ENCODE data around the gene HTT. TPM values are rescaled to one million over a fixed set of nuclear protein-coding genes. Genes with fewer than 3 reads are reported as not detected.

Gene HTT
- total and polyA plus RNA-seq, 4 donors, result 8.6 to 39.8 (median 16.4) TPM

DNA sequence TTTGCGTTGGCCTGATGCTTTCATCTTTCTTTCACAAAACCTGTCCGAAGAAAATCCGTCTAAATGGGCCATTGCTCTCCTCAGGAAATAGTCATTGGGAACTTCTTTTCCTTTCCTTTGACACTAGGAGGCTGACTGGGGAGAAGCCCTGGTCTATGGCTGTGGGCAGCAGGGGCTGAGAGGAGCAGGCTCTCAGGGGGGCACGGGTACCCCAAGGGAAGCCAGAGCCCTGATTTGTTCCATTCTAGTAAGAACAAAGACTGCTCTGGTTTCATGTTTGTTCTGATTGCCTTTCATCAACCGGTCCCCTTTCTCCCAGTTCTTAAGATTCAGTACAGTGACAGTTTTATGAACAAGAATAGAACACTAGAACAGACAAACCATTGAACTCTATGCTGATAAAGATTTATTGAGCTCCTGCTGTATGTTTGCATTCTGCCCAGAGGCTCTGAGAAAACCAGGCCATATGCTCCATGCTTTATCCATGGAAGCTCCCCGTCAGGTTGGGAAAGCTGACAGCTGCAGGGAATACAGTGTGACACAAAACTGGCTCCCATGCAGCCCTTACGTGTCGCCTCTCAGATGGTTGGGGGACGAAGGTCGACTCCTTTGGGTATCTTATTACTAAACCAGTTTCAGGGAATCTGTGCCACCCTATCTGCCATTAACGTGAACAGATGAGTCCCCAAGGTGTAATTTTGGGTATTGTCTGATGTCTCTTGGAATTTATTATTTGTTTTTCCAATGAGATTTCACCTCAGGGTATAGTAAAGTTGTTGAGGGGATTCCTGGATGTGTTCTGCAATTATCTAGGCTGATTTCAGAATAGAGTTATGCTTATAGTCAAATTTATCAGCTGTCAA is 102.1 kb downstream of the HTT start:
- no peaks in the 10 kb centered on the region for H3K27me3 ChIP-seq (ENCODE audit: control insufficient read depth in 4 of 4, insufficient read depth in 4 of 4, low read length in 3 of 4)
- DNase-seq (ENCODE audit: low spot score), result no peak
- 80% methylated on average over 11 of the region's 11 CpGs for WGBS
- H3K36me3 ChIP-seq (ENCODE audit: control insufficient read depth in 4 of 4, insufficient read depth in 3 of 4, low read depth in 1 of 4, low read length in 3 of 4), result peaks cover 8 to 48% (median 33%) of the 10 kb centered on the region in 4 donors
- no peaks in the 10 kb centered on the region for H3K9me3 ChIP-seq (ENCODE audit: control insufficient read depth in 4 of 4, low read length in 3 of 4)
- H3K4me1 ChIP-seq (ENCODE audit: control insufficient read depth in 4 of 4, insufficient read depth in 4 of 4, low read length in 3 of 4), result peaks cover 0 to 12% (median 9%) of the 10 kb centered on the region in 4 donors
- H3K27ac ChIP-seq (ENCODE audit: low read depth in 1 of 2, low read length in 2 of 2), result no peak overlapping the region
- H3K9ac ChIP-seq (ENCODE audit: low read depth in 1 of 2, low read length in 2 of 2), result no peak overlapping the region
- H3K4me3 ChIP-seq (ENCODE audit: low read depth in 1 of 3, low read length in 3 of 3), result no peak overlapping the region
- no peak for TF ChIP-seq NR2F2 (IDR thresholded peaks at IDR 0.05)
- TF ChIP-seq YY1 (IDR thresholded peaks at IDR 0.05), result no peak
- peak; percentile 13 for TF ChIP-seq SP1 (IDR thresholded peaks at IDR 0.05)
- TF ChIP-seq FOXA1 (IDR thresholded peaks at IDR 0.05), result no peak
- TF ChIP-seq HNF4G (IDR thresholded peaks at IDR 0.05), result no peak
- TF ChIP-seq HNF4A (conservative IDR thresholded peaks at IDR 0.05), result no peak
- TF ChIP-seq, protein P1, sequence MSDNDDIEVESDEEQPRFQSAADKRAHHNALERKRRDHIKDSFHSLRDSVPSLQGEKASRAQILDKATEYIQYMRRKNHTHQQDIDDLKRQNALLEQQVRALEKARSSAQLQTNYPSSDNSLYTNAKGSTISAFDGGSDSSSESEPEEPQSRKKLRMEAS (IDR thresholded peaks at IDR 0.05), result no peak

DNA sequence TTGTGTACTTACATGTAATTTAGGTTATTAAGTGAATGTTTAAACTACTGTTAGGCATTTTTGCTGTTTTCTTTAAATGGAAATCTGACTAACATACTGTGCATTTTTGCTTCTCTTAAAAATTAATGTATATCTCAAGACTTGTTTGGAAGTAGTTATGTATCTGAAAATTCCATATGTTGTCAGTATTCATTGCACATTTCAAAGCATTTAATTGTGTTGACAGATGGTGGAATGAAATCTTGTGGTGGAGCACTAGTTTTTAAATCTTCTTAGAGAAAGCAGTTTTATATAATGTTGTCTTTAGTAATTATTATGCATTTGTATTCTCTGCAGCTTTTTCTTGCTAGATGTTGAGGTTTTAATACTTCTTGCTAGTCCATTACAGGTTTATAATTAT is 102.9 kb downstream of the HTT start:
- Histone ChIP-seq H3K36me3 (ENCODE audit: control insufficient read depth in 4 of 4, insufficient read depth in 3 of 4, low read depth in 1 of 4, low read length in 3 of 4) (peaks cover 8 to 49% (median 35%) of the 10 kb centered on the region in 4 donors), H3K4me1 (ENCODE audit: control insufficient read depth in 4 of 4, insufficient read depth in 4 of 4, low read length in 3 of 4) (peaks cover 0 to 12% (median 9%) of the 10 kb centered on the region in 4 donors), H3K4me3 (ENCODE audit: low read depth in 1 of 3, low read length in 3 of 3) (no peak overlapping the region), H3K27me3 (ENCODE audit: control insufficient read depth in 4 of 4, insufficient read depth in 4 of 4, low read length in 3 of 4) (no peaks in the 10 kb centered on the region), H3K9me3 (ENCODE audit: control insufficient read depth in 4 of 4, low read length in 3 of 4) (no peaks in the 10 kb centered on the region), H3K27ac (ENCODE audit: low read depth in 1 of 2, low read length in 2 of 2) (no peak overlapping the region), H3K9ac (ENCODE audit: low read depth in 1 of 2, low read length in 2 of 2) (no peak overlapping the region)
- no peak for DNase-seq (ENCODE audit: low spot score)
- TF ChIP-seq FOXA2 (IDR thresholded peaks at IDR 0.05) (no peak), HNF4A (conservative IDR thresholded peaks at IDR 0.05) (no peak), SP1 (IDR thresholded peaks at IDR 0.05) (no peak), HNF4G (IDR thresholded peaks at IDR 0.05) (no peak)

DNA sequence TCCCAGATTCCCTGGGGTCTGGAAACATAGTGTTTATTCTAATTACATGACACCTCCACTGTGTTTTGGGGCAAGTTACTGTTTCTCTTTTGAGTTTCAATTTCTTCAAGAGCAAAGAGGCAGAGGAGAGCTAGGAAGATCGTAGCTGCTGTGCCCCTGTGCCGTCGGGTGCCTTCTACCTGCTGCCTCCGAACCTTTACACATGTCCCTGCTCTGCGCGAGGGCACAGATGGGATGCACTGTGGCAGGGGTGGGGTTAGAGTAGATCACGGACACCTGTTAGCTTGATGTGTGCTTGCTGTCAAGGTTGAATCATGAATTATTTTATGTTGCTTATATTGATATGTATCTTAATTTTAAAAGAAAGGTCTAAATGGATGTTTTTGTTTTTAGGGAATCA is 103.4 kb downstream of the HTT start:
- DNase-seq (ENCODE audit: low spot score), result no peak
- Histone ChIP-seq H3K27ac (ENCODE audit: low read depth in 1 of 2, low read length in 2 of 2) (no peak overlapping the region), H3K9ac (ENCODE audit: low read depth in 1 of 2, low read length in 2 of 2) (no peak overlapping the region), H3K9me3 (ENCODE audit: control insufficient read depth in 4 of 4, low read length in 3 of 4) (no peaks in the 10 kb centered on the region), H3K27me3 (ENCODE audit: control insufficient read depth in 4 of 4, insufficient read depth in 4 of 4, low read length in 3 of 4) (no peaks in the 10 kb centered on the region), H3K36me3 (ENCODE audit: control insufficient read depth in 4 of 4, insufficient read depth in 3 of 4, low read depth in 1 of 4, low read length in 3 of 4) (peaks cover 10 to 49% (median 33%) of the 10 kb centered on the region in 4 donors), H3K4me3 (ENCODE audit: low read depth in 1 of 3, low read length in 3 of 3) (no peak overlapping the region), H3K4me1 (ENCODE audit: control insufficient read depth in 4 of 4, insufficient read depth in 4 of 4, low read length in 3 of 4) (peaks cover 0 to 12% (median 9%) of the 10 kb centered on the region in 4 donors)
- 98% methylated on average over 7 of the region's 7 CpGs for WGBS
- TF ChIP-seq SP1 (IDR thresholded peaks at IDR 0.05) (no peak), HNF4G (IDR thresholded peaks at IDR 0.05) (no peak), HNF4A (conservative IDR thresholded peaks at IDR 0.05) (no peak), FOXA1 (IDR thresholded peaks at IDR 0.05) (no peak), TAF1 (conservative IDR thresholded peaks at IDR 0.05) (no peak), EGR1 (IDR thresholded peaks at IDR 0.05; ENCODE audit: low read depth in 2 of 2) (no peak), RXRA (IDR thresholded peaks at IDR 0.05) (no peak), FOXA2 (IDR thresholded peaks at IDR 0.05) (no peak), JUND (IDR thresholded peaks at IDR 0.05) (no peak), RAD21 (IDR thresholded peaks at IDR 0.05) (no peak), GABPA (IDR thresholded peaks at IDR 0.05 in 1 of 2, conservative IDR thresholded peaks at IDR 0.05 in 1 of 2) (no peak), NR2F2 (IDR thresholded peaks at IDR 0.05) (no peak), YY1 (IDR thresholded peaks at IDR 0.05) (no peak)
- TF ChIP-seq, protein P2, sequence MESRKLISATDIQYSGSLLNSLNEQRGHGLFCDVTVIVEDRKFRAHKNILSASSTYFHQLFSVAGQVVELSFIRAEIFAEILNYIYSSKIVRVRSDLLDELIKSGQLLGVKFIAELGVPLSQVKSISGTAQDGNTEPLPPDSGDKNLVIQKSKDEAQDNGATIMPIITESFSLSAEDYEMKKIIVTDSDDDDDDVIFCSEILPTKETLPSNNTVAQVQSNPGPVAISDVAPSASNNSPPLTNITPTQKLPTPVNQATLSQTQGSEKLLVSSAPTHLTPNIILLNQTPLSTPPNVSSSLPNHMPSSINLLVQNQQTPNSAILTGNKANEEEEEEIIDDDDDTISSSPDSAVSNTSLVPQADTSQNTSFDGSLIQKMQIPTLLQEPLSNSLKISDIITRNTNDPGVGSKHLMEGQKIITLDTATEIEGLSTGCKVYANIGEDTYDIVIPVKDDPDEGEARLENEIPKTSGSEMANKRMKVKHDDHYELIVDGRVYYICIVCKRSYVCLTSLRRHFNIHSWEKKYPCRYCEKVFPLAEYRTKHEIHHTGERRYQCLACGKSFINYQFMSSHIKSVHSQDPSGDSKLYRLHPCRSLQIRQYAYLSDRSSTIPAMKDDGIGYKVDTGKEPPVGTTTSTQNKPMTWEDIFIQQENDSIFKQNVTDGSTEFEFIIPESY (IDR thresholded peaks at IDR 0.05), result no peak
- TF ChIP-seq, protein P3, sequence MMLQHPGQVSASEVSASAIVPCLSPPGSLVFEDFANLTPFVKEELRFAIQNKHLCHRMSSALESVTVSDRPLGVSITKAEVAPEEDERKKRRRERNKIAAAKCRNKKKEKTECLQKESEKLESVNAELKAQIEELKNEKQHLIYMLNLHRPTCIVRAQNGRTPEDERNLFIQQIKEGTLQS (IDR thresholded peaks at IDR 0.05), result no peak
- TF ChIP-seq, protein P4, sequence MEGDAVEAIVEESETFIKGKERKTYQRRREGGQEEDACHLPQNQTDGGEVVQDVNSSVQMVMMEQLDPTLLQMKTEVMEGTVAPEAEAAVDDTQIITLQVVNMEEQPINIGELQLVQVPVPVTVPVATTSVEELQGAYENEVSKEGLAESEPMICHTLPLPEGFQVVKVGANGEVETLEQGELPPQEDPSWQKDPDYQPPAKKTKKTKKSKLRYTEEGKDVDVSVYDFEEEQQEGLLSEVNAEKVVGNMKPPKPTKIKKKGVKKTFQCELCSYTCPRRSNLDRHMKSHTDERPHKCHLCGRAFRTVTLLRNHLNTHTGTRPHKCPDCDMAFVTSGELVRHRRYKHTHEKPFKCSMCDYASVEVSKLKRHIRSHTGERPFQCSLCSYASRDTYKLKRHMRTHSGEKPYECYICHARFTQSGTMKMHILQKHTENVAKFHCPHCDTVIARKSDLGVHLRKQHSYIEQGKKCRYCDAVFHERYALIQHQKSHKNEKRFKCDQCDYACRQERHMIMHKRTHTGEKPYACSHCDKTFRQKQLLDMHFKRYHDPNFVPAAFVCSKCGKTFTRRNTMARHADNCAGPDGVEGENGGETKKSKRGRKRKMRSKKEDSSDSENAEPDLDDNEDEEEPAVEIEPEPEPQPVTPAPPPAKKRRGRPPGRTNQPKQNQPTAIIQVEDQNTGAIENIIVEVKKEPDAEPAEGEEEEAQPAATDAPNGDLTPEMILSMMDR (IDR thresholded peaks at IDR 0.05; ENCODE audit: low read depth, low read length, missing input control), result no peak
- TF ChIP-seq, protein P5, sequence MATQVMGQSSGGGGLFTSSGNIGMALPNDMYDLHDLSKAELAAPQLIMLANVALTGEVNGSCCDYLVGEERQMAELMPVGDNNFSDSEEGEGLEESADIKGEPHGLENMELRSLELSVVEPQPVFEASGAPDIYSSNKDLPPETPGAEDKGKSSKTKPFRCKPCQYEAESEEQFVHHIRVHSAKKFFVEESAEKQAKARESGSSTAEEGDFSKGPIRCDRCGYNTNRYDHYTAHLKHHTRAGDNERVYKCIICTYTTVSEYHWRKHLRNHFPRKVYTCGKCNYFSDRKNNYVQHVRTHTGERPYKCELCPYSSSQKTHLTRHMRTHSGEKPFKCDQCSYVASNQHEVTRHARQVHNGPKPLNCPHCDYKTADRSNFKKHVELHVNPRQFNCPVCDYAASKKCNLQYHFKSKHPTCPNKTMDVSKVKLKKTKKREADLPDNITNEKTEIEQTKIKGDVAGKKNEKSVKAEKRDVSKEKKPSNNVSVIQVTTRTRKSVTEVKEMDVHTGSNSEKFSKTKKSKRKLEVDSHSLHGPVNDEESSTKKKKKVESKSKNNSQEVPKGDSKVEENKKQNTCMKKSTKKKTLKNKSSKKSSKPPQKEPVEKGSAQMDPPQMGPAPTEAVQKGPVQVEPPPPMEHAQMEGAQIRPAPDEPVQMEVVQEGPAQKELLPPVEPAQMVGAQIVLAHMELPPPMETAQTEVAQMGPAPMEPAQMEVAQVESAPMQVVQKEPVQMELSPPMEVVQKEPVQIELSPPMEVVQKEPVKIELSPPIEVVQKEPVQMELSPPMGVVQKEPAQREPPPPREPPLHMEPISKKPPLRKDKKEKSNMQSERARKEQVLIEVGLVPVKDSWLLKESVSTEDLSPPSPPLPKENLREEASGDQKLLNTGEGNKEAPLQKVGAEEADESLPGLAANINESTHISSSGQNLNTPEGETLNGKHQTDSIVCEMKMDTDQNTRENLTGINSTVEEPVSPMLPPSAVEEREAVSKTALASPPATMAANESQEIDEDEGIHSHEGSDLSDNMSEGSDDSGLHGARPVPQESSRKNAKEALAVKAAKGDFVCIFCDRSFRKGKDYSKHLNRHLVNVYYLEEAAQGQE (IDR thresholded peaks at IDR 0.05), result no peak
- TF ChIP-seq, protein P1 (IDR thresholded peaks at IDR 0.05), result no peak
